Liver (tissue), 9 donors: ENCODE results near the gene SLC25A19. TPM values are rescaled to one million over a fixed set of nuclear protein-coding genes. Genes with fewer than 3 reads are reported as not detected.

Source experiments
- DNase-seq: peaks from one replicate; pipeline ENCODE4 v3.0.0-alpha.2; 2017; ENCODE audit warnings: low spot score
- H3K27ac ChIP-seq, 2 donors: one replicate each; pipeline ENCODE4 v1.7.0; 2013; ENCODE audit warnings: inconsistent platforms in 2 of 2, low read length in 2 of 2, control low read depth in 1 of 2, low read depth in 1 of 2, mild to moderate bottlenecking in 1 of 2
- H3K27me3 ChIP-seq, 4 donors: one replicate each; pipeline versions ENCODE4 v1.6.1 to v1.7.0; 2013; ENCODE audit warnings: low read length in 3 of 4, inconsistent platforms in 1 of 4, mild to moderate bottlenecking in 1 of 4, moderate library complexity in 1 of 4; ENCODE audit not compliant: control insufficient read depth in 4 of 4, insufficient read depth in 4 of 4
- H3K36me3 ChIP-seq, 4 donors: one replicate each; pipeline versions ENCODE4 v1.6.1 to v1.7.0; 2013; ENCODE audit warnings: low read length in 3 of 4, mild to moderate bottlenecking in 3 of 4, low read depth in 1 of 4, moderate library complexity in 1 of 4; ENCODE audit not compliant: control insufficient read depth in 4 of 4, insufficient read depth in 3 of 4
- H3K4me1 ChIP-seq, 4 donors: one replicate each; pipeline versions ENCODE4 v1.6.1 to v1.7.0; 2013; ENCODE audit warnings: low read length in 3 of 4, mild to moderate bottlenecking in 3 of 4, moderate library complexity in 1 of 4; ENCODE audit not compliant: control insufficient read depth in 4 of 4, insufficient read depth in 4 of 4
- H3K4me3 ChIP-seq, 3 donors: one replicate each; pipeline versions ENCODE4 v1.6.1 to v1.7.0; 2013; ENCODE audit warnings: low read length in 3 of 3, control low read depth in 1 of 3, low read depth in 1 of 3, mild to moderate bottlenecking in 1 of 3
- H3K9ac ChIP-seq, 2 donors: one replicate each; pipeline ENCODE4 v1.7.0; 2013; ENCODE audit warnings: low read length in 2 of 2, mild to moderate bottlenecking in 2 of 2, moderate library complexity in 2 of 2, control low read depth in 1 of 2, low read depth in 1 of 2
- H3K9me3 ChIP-seq, 4 donors: one replicate each; pipeline versions ENCODE4 v1.6.1 to v1.7.0; 2013; ENCODE audit warnings: low read length in 3 of 4; ENCODE audit not compliant: control insufficient read depth in 4 of 4
- EGR1 ChIP-seq, 2 donors: IDR thresholded peaks; 2 replicates each; pipeline ENCODE4 v1.6.1; 2016 to 2018; ENCODE audit warnings: antibody characterized with exemption in 2 of 2, low read depth in 2 of 2
- FOXA1 ChIP-seq: IDR thresholded peaks from 2 replicates; pipeline ENCODE4 v1.6.1; 2016; ENCODE audit warnings: antibody characterized with exemption
- FOXA2 ChIP-seq: IDR thresholded peaks from 2 replicates; pipeline ENCODE4 v1.6.1; 2016; ENCODE audit warnings: antibody characterized with exemption
- GABPA ChIP-seq, 2 donors: IDR thresholded peaks in 1 of 2; conservative IDR thresholded peaks in 1 of 2; 2 replicates each; pipeline ENCODE4 v1.6.1; 2016; ENCODE audit warnings: antibody characterized with exemption in 2 of 2, mild to moderate bottlenecking in 1 of 2, moderate library complexity in 1 of 2
- HNF4A ChIP-seq, 2 donors: conservative IDR thresholded peaks; 2 replicates each; pipeline ENCODE4 v1.6.1; 2016; ENCODE audit warnings: antibody characterized with exemption in 2 of 2, mild to moderate bottlenecking in 2 of 2
- HNF4G ChIP-seq: IDR thresholded peaks from 2 replicates; pipeline ENCODE4 v1.6.1; 2016; ENCODE audit warnings: antibody characterized with exemption
- JUND ChIP-seq, 2 donors: IDR thresholded peaks; 2 replicates each; pipeline ENCODE4 v1.6.1; 2016; ENCODE audit warnings: antibody characterized with exemption in 2 of 2
- NR2F2 ChIP-seq: IDR thresholded peaks from 2 replicates; pipeline ENCODE4 v1.6.1; 2016; ENCODE audit warnings: antibody characterized with exemption
- RAD21 ChIP-seq, 2 donors: IDR thresholded peaks; 2 replicates each; pipeline ENCODE4 v1.6.1; 2016; ENCODE audit warnings: antibody characterized with exemption in 2 of 2, mild to moderate bottlenecking in 2 of 2
- RXRA ChIP-seq, 2 donors: IDR thresholded peaks; 2 replicates each; pipeline ENCODE4 v1.6.1; 2017 to 2018; ENCODE audit warnings: antibody characterized with exemption in 2 of 2, mild to moderate bottlenecking in 1 of 2
- TAF1 ChIP-seq: conservative IDR thresholded peaks from 2 replicates; pipeline ENCODE4 v1.6.1; 2016; ENCODE audit warnings: antibody characterized with exemption, mild to moderate bottlenecking
- WGBS: extraction: QIAGEN DNeasy Blood & Tissue Kit; methylation state at CpG from one replicate; pipeline ENCODE4 v1.1.7; 2013; 5-methylcytosine and 5-hydroxymethylcytosine counted together
- polyA plus RNA-seq, 2 donors: library from polyadenylated mRNA; stranded (reverse) in 1 of 2; unstranded in 1 of 2; fragments of 200-250 nt in 1 of 2; fragments of >200 nt in 1 of 2; fragmentation: Nextera tagmentation in 1 of 2; extraction: Ambion mirVana in 1 of 2; gene quantifications; one replicate each; pipeline versions ENCODE4 v1.2.1 to v1.2.3, GENCODE V29; 2013 to 2015
- total RNA-seq, 2 donors: library from RNA; depleted of rRNA; stranded (reverse); fragments of >200 nt; gene quantifications; one replicate each; pipeline ENCODE4 v1.2.3, GENCODE V29; 2014
- TF ChIP-seq, protein P1 (sequence below): IDR thresholded peaks from 2 replicates; pipeline ENCODE4 v1.6.1; 2016; ENCODE audit warnings: antibody characterized with exemption
- TF ChIP-seq, protein P2 (sequence below): IDR thresholded peaks from 2 replicates; pipeline ENCODE4 v1.6.1; 2016; ENCODE audit warnings: antibody characterized with exemption
- TF ChIP-seq, protein P3 (sequence below): fragments of 150-350 bp; IDR thresholded peaks from 2 replicates; pipeline ENCODE4 v1.5.1; 2017; ENCODE audit warnings: improper control_type of control experiment, low read depth, low read length; ENCODE audit not compliant: missing input control
- TF ChIP-seq, protein P4 (sequence below): IDR thresholded peaks from 2 replicates; pipeline ENCODE4 v1.6.1; 2016; ENCODE audit warnings: antibody characterized with exemption
- TF ChIP-seq, protein P5 (sequence below): IDR thresholded peaks from 2 replicates; pipeline ENCODE4 v1.6.1; 2016; ENCODE audit warnings: antibody characterized with exemption, mild to moderate bottlenecking
- donor health status: healthy.
- donor health status: healthy.
- donor health status: healthy.
- donor health status: healthy.
- donor health status: healthy.

Gene SLC25A19
- total and polyA plus RNA-seq, 4 donors, result 4.7 to 9.5 (median 6.6) TPM

DNA sequence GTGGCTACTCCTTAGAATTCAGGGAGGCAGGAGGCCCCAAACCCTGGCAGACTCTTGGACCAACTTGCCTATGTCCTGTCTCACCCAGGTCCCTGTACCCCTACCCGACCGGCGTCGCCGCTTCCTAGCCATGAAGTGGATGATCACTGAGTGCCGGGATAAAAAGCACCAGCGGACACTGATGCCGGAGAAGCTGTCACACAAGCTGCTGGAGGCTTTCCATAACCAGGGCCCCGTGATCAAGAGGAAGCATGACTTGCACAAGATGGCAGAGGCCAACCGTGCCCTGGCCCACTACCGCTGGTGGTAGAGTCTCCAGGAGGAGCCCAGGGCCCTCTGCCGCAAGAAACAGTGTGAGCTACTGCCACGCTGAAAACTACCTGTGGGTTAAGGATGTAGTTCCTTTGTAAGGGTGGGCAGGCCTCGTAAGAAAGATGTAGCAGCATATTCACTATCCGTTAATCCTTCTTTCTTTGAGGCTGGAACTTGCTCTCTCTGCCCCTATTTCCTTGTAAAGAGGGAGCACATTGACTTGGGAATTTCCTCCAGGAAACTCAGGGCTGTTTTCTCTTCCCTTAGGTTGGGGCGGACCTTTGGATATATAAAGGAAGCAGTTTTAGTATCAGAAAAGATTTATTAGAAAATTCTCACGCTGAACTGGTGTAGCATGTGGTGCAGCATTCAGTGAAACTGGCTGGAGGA is 23.5 kb downstream of the SLC25A19 start:
- Histone ChIP-seq H3K27ac (no peak overlapping the region), H3K4me3 (no peak overlapping the region), H3K36me3 (peaks cover 5 to 23% (median 19%) of the 10 kb centered on the region in 4 donors), H3K27me3 (no peaks in the 10 kb centered on the region), H3K4me1 (peaks cover 2 to 37% (median 18%) of the 10 kb centered on the region in 4 donors), H3K9me3 (no peaks in the 10 kb centered on the region), H3K9ac (no peak overlapping the region)
- TF ChIP-seq HNF4A (conservative IDR thresholded peaks at IDR 0.05) (no peak), TAF1 (no peak), FOXA1 (no peak), EGR1 (IDR thresholded peaks at IDR 0.05; ENCODE audit: low read depth in 2 of 2) (no peak), JUND (IDR thresholded peaks at IDR 0.05) (no peak), HNF4G (no peak)
- TF ChIP-seq, protein P1, sequence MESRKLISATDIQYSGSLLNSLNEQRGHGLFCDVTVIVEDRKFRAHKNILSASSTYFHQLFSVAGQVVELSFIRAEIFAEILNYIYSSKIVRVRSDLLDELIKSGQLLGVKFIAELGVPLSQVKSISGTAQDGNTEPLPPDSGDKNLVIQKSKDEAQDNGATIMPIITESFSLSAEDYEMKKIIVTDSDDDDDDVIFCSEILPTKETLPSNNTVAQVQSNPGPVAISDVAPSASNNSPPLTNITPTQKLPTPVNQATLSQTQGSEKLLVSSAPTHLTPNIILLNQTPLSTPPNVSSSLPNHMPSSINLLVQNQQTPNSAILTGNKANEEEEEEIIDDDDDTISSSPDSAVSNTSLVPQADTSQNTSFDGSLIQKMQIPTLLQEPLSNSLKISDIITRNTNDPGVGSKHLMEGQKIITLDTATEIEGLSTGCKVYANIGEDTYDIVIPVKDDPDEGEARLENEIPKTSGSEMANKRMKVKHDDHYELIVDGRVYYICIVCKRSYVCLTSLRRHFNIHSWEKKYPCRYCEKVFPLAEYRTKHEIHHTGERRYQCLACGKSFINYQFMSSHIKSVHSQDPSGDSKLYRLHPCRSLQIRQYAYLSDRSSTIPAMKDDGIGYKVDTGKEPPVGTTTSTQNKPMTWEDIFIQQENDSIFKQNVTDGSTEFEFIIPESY, result no peak
- TF ChIP-seq, protein P2, sequence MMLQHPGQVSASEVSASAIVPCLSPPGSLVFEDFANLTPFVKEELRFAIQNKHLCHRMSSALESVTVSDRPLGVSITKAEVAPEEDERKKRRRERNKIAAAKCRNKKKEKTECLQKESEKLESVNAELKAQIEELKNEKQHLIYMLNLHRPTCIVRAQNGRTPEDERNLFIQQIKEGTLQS, result no peak
- TF ChIP-seq, protein P3, sequence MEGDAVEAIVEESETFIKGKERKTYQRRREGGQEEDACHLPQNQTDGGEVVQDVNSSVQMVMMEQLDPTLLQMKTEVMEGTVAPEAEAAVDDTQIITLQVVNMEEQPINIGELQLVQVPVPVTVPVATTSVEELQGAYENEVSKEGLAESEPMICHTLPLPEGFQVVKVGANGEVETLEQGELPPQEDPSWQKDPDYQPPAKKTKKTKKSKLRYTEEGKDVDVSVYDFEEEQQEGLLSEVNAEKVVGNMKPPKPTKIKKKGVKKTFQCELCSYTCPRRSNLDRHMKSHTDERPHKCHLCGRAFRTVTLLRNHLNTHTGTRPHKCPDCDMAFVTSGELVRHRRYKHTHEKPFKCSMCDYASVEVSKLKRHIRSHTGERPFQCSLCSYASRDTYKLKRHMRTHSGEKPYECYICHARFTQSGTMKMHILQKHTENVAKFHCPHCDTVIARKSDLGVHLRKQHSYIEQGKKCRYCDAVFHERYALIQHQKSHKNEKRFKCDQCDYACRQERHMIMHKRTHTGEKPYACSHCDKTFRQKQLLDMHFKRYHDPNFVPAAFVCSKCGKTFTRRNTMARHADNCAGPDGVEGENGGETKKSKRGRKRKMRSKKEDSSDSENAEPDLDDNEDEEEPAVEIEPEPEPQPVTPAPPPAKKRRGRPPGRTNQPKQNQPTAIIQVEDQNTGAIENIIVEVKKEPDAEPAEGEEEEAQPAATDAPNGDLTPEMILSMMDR, result no peak
- WGBS, result 90% methylated on average over 17 of the region's 17 CpGs
- no peak for DNase-seq

DNA sequence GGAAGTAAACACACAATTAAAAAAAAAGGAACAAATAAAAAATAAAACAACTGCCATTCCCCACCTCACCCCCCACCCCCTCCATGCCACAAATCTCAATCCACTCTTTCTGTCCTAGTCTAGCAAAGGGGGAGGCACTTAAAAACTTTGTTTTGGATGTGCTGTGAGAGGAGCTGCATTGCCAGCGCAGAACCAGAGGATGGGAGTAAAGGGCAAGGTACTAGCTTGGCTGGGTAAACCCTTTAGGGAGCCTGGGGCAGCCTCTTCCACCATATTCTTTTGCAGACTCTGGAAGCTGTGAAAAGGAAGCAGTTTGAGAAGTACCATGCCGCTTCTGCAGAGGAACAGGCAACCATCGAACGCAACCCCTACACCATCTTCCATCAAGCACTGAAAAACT is 26.2 kb downstream of the SLC25A19 start:
- TF ChIP-seq EGR1 (IDR thresholded peaks at IDR 0.05; ENCODE audit: low read depth in 2 of 2) (no peak), NR2F2 (no peak), RXRA (IDR thresholded peaks at IDR 0.05) (no peak), RAD21 (IDR thresholded peaks at IDR 0.05) (no peak), TAF1 (no peak), JUND (IDR thresholded peaks at IDR 0.05) (no peak), HNF4G (no peak), GABPA (IDR thresholded peaks at IDR 0.05 in 1 of 2, conservative IDR thresholded peaks at IDR 0.05 in 1 of 2) (no peak), FOXA2 (no peak), FOXA1 (no peak)
- TF ChIP-seq, protein P2, result no peak
- TF ChIP-seq, protein P4, sequence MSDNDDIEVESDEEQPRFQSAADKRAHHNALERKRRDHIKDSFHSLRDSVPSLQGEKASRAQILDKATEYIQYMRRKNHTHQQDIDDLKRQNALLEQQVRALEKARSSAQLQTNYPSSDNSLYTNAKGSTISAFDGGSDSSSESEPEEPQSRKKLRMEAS, result no peak
- TF ChIP-seq, protein P5, sequence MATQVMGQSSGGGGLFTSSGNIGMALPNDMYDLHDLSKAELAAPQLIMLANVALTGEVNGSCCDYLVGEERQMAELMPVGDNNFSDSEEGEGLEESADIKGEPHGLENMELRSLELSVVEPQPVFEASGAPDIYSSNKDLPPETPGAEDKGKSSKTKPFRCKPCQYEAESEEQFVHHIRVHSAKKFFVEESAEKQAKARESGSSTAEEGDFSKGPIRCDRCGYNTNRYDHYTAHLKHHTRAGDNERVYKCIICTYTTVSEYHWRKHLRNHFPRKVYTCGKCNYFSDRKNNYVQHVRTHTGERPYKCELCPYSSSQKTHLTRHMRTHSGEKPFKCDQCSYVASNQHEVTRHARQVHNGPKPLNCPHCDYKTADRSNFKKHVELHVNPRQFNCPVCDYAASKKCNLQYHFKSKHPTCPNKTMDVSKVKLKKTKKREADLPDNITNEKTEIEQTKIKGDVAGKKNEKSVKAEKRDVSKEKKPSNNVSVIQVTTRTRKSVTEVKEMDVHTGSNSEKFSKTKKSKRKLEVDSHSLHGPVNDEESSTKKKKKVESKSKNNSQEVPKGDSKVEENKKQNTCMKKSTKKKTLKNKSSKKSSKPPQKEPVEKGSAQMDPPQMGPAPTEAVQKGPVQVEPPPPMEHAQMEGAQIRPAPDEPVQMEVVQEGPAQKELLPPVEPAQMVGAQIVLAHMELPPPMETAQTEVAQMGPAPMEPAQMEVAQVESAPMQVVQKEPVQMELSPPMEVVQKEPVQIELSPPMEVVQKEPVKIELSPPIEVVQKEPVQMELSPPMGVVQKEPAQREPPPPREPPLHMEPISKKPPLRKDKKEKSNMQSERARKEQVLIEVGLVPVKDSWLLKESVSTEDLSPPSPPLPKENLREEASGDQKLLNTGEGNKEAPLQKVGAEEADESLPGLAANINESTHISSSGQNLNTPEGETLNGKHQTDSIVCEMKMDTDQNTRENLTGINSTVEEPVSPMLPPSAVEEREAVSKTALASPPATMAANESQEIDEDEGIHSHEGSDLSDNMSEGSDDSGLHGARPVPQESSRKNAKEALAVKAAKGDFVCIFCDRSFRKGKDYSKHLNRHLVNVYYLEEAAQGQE, result no peak
- TF ChIP-seq, protein P1, result no peak

More for the DNA sequence above, 26.2 kb downstream of the SLC25A19 start:
- H3K27ac ChIP-seq, result no peak overlapping the region
- peaks cover 0 to 45% (median 24%) of the 10 kb centered on the region in 4 donors for H3K4me1 ChIP-seq
- no peak overlapping the region for H3K9ac ChIP-seq
- no peaks in the 10 kb centered on the region for H3K27me3 ChIP-seq
- H3K4me3 ChIP-seq, result no peak overlapping the region
- DNase-seq, result no peak
- H3K9me3 ChIP-seq, result no peaks in the 10 kb centered on the region
- WGBS, result 88% methylated on average over 4 of the region's 4 CpGs
- peaks cover 5 to 23% (median 19%) of the 10 kb centered on the region in 4 donors for H3K36me3 ChIP-seq
